GM12864 (cell line): ENCODE measurements around the gene VILL.

Experiments used
- DNase-seq: peaks from one replicate; pipeline ENCODE4 v3.0.0-alpha.2; 2011; ENCODE audit warnings: low read depth
- H3K4me3 ChIP-seq: 2 replicates; pipeline ENCODE4 v1.5.1; 2011; ENCODE audit warnings: mild to moderate bottlenecking, low read depth, low read length, control low read depth
- CTCF ChIP-seq: IDR thresholded peaks from 2 replicates; pipeline ENCODE4 v1.5.1; 2011; ENCODE audit warnings: low read depth, mild to moderate bottlenecking, moderate library complexity, low read length, control low read depth, inconsistent platforms; ENCODE audit errors: missing control alignments

VILL gene

GRCh38 chr3:37991109-37991508 lies 523 bp downstream of the VILL start:
- TF ChIP-seq CTCF, result no peak
- H3K4me3 ChIP-seq, result no peak overlapping the region
- DNase-seq, result no peak

- DNase-seq, result no peak
- no peak for TF ChIP-seq CTCF
- H3K4me3 ChIP-seq, result no peak overlapping the region
These were observed 1.2 kb downstream of the VILL start for GRCh38 chr3:37991823-37992222.

DNA sequence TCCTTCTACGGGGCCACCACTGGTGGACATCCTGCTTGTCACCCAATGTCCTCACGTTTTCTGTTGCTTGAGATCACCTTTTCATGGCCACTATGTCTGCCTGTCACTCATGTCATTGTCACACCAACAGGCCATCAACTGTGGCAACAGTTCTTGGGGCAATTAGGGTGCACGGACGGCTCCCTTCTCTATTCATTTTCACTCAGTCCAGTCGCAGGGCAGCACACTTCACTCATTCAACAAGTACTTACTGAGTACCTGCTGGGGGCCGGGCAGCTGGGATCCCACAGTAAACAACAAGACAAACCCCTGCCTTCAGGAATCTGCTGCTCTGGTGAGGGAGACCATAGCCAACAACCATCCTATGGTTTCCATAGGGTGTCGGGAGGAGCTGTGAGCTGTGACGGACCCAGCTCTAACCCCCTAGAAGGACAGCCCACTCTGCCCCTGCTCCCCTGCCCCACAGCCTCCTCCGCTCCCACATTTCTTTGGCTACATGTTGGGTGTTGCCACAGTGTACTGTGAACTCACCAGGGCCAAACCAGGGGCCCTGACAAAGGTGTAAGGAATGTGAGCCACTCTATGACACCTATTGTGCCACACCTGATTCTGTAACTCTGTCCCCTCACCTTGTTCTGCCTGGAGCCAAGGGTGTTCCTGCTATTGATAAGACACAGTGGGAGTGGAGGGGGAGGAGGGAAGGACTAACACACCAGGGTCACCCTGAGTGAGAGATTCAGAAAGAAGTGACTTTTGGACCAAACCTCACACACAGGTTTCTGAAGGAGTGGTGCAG lies 1.9 kb downstream of the VILL start:
- H3K4me3 ChIP-seq, result no peak overlapping the region
- TF ChIP-seq CTCF, result no peak
- no peak for DNase-seq

DNA sequence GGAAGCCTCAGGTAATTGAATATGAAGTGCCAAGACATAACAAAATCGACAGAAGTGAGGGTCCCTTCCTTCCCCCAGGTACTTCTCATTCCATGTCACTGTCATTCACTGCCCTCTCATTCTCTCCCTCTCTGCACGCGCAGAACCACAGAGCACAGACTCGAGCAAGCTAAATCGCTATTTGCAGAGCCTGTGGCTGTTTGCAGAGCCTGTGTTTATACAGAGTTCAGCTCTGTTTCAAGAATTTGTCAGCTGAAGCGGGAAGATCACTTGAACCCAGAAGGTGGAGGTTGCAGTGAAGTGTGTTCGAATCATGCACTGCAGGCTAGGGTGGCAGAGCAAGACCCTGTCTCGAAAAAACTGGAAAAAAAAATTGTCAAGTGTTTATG lies 2.5 kb downstream of the VILL start:
- DNase-seq, result no peak
- TF ChIP-seq CTCF, result no peak
- no peak overlapping the region for H3K4me3 ChIP-seq

GRCh38 chr3:37993460-37993819 lies 2.9 kb downstream of the VILL start:
- peak overlapping the region; percentile 63 for H3K4me3 ChIP-seq
- DNase-seq, result no peak
- TF ChIP-seq CTCF, result no peak

DNA sequence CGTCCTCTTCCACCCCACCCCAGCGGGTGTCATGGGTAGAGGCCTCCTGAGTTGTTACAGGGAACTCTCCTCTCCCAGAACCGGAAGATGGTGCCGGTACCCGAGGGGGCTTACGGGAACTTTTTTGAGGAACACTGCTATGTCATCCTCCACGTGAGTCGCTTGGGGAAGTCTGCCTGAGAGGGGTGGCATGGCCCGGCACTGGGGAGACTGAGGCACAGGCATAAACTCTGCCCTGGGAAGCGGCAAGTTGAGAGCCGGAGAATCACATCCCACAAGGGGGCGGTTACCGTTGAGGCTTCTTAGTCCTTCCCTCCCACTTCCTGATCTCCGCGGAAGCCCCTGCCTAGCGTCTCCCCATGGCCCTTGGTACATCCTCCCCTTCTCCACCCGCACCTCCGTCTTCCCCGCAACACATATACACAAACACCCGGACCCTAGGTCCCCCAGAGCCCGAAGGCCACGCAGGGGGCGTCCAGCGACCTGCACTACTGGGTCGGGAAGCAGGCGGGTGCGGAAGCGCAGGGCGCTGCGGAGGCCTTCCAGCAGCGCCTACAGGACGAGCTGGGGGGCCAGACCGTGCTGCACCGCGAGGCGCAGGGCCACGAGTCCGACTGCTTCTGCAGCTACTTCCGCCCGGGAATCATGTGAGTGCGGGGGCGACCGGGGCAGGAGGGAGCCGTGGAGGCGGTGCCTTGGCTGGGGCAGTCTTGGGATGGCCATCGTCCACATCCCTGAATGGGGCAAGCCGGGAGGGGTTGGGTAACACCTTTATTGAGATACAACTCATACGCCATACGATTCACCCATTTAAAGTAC lies 3.4 kb downstream of the VILL start:
- TF ChIP-seq CTCF, result peak; percentile 13
- peak overlapping the region; percentile 63 for H3K4me3 ChIP-seq
- DNase-seq, result no peak
